ENCODE results near the gene NUP214. TPM values are rescaled to one million over a fixed set of nuclear protein-coding genes. Genes with fewer than 3 reads are reported as not detected.

Gene NUP214
- total RNA-seq, 1 experiment from 2014 or later: 34.9 TPM

DNA sequence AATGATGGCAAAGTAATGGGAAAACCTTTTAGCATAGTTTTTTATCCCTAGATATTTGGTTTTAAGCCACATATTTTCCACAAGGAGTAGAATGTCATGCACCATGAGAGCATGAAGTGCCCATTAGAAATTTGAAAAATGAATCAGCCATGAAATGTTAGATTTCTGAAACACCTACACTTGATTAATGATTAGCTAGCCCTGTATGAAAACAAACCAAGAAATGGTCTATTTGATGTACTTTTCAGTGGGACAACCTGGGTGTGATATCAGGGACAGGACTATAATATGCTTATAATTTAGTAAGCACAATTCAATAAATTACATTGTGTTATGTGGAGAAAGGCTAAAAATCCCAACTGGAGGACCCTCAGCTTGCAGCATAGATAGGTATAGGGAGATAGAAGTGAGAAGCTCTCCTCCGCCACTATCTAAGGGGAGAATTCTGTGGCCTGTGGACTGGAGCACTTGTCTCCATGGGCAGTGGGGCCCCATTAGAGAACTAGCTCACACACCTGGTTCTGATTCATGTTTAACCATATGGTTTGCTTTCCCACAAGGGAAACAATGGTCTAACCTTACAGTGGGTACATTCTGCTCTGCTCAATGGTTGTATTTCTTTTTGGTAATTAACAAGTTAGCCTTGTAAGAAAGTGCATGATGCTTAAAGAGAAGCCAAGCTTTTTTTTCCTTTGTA is 35.2 kb downstream of the NUP214 start:
- H3K27me3 ChIP-seq (ENCODE audit: control insufficient read depth, insufficient read depth, low read length): no peaks in the 10 kb centered on the region
- ATAC-seq: no peak
- intact Hi-C loops (cut with micrococcal nuclease; ENCODE audit: unreplicated experiment) (no loop called here), in situ Hi-C loops (cut with HindIII; ENCODE audit: low pct_unique_long_range_greater_than_20kb, low sequenced_read_pairs) (no loop called here)
- POLR2A ChIA-PET: no interaction called here
- H3K36me3 ChIP-seq (ENCODE audit: control insufficient read depth, insufficient read depth, low read length): peaks cover 19% of the 10 kb centered on the region
- no TSS peak for BruUV-seq (replicated peaks)
- no peak for DNase-seq (ENCODE audit: low read depth, low spot score)
- CTCF ChIA-PET: no interaction called here
- H3K9me3 ChIP-seq (ENCODE audit: control insufficient read depth, insufficient read depth, low read depth, low read length): no peaks in the 10 kb centered on the region
- no peak overlapping the region for H3K4me3 ChIP-seq (ENCODE audit: low read depth in 2 of 2, low read length in 2 of 2)
- H3K4me1 ChIP-seq (ENCODE audit: control insufficient read depth, insufficient read depth, low read length): no peaks in the 10 kb centered on the region
- no peak overlapping the region for H3K27ac ChIP-seq (ENCODE audit: low read length)
- TF ChIP-seq SIN3A (IDR thresholded peaks at IDR 0.05; ENCODE audit: borderline replicate concordance, insufficient read depth, low read depth, low read length) (no peak), POLR2AphosphoS5 (IDR thresholded peaks at IDR 0.05; ENCODE audit: low read depth, low read length) (no peak), TCF7L2 (IDR thresholded peaks at IDR 0.05; ENCODE audit: low read depth, low read length) (no peak)
- TF ChIP-seq, protein P1, sequence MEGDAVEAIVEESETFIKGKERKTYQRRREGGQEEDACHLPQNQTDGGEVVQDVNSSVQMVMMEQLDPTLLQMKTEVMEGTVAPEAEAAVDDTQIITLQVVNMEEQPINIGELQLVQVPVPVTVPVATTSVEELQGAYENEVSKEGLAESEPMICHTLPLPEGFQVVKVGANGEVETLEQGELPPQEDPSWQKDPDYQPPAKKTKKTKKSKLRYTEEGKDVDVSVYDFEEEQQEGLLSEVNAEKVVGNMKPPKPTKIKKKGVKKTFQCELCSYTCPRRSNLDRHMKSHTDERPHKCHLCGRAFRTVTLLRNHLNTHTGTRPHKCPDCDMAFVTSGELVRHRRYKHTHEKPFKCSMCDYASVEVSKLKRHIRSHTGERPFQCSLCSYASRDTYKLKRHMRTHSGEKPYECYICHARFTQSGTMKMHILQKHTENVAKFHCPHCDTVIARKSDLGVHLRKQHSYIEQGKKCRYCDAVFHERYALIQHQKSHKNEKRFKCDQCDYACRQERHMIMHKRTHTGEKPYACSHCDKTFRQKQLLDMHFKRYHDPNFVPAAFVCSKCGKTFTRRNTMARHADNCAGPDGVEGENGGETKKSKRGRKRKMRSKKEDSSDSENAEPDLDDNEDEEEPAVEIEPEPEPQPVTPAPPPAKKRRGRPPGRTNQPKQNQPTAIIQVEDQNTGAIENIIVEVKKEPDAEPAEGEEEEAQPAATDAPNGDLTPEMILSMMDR (IDR thresholded peaks at IDR 0.05): no peak
- TF ChIP-seq, protein P2, sequence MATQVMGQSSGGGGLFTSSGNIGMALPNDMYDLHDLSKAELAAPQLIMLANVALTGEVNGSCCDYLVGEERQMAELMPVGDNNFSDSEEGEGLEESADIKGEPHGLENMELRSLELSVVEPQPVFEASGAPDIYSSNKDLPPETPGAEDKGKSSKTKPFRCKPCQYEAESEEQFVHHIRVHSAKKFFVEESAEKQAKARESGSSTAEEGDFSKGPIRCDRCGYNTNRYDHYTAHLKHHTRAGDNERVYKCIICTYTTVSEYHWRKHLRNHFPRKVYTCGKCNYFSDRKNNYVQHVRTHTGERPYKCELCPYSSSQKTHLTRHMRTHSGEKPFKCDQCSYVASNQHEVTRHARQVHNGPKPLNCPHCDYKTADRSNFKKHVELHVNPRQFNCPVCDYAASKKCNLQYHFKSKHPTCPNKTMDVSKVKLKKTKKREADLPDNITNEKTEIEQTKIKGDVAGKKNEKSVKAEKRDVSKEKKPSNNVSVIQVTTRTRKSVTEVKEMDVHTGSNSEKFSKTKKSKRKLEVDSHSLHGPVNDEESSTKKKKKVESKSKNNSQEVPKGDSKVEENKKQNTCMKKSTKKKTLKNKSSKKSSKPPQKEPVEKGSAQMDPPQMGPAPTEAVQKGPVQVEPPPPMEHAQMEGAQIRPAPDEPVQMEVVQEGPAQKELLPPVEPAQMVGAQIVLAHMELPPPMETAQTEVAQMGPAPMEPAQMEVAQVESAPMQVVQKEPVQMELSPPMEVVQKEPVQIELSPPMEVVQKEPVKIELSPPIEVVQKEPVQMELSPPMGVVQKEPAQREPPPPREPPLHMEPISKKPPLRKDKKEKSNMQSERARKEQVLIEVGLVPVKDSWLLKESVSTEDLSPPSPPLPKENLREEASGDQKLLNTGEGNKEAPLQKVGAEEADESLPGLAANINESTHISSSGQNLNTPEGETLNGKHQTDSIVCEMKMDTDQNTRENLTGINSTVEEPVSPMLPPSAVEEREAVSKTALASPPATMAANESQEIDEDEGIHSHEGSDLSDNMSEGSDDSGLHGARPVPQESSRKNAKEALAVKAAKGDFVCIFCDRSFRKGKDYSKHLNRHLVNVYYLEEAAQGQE (IDR thresholded peaks at IDR 0.05; ENCODE audit: insufficient read depth in 1 of 2, low read depth in 2 of 2, low read length in 1 of 2): no peak

- TF ChIP-seq POLR2AphosphoS5 (IDR thresholded peaks at IDR 0.05; ENCODE audit: low read depth, low read length): no peak
- TF ChIP-seq, protein P2 (IDR thresholded peaks at IDR 0.05; ENCODE audit: insufficient read depth in 1 of 2, low read depth in 2 of 2, low read length in 1 of 2): no peak
- no peak for TF ChIP-seq TCF7L2 (IDR thresholded peaks at IDR 0.05; ENCODE audit: low read depth, low read length)
- TF ChIP-seq, protein P1 (IDR thresholded peaks at IDR 0.05): no peak
- no peak for TF ChIP-seq SIN3A (IDR thresholded peaks at IDR 0.05; ENCODE audit: borderline replicate concordance, insufficient read depth, low read depth, low read length)
- H3K4me3 ChIP-seq (ENCODE audit: low read depth in 2 of 2, low read length in 2 of 2): no peak overlapping the region
- no peaks in the 10 kb centered on the region for H3K9me3 ChIP-seq (ENCODE audit: control insufficient read depth, insufficient read depth, low read depth, low read length)
- in situ Hi-C loops (cut with HindIII; ENCODE audit: low pct_unique_long_range_greater_than_20kb, low sequenced_read_pairs): no loop called here
- no peaks in the 10 kb centered on the region for H3K27me3 ChIP-seq (ENCODE audit: control insufficient read depth, insufficient read depth, low read length)
- POLR2A ChIA-PET: no interaction called here
- H3K36me3 ChIP-seq (ENCODE audit: control insufficient read depth, insufficient read depth, low read length): peaks cover 19% of the 10 kb centered on the region
- CTCF ChIA-PET: no interaction called here
- DNase-seq (ENCODE audit: low read depth, low spot score) (no peak), ATAC-seq (no peak)
- H3K27ac ChIP-seq (ENCODE audit: low read length): no peak overlapping the region
- intact Hi-C loops (cut with micrococcal nuclease; ENCODE audit: unreplicated experiment): no loop called here
- no TSS peak for BruUV-seq (replicated peaks)
- no peaks in the 10 kb centered on the region for H3K4me1 ChIP-seq (ENCODE audit: control insufficient read depth, insufficient read depth, low read length)
Measured at GRCh38 chr9:131161585-131161984, 36.2 kb downstream of the NUP214 start.

Data from Panc1 (cell line).